K562 (cell line): ENCODE data around the gene UBXN11. TPM values are rescaled to one million over a fixed set of nuclear protein-coding genes. Genes with fewer than 3 reads are reported as not detected.

ENCODE experiments used
- ARID3B ChIP-seq: fragments of 250-450 bp; sonication (Bioruptor Pico); IDR thresholded peaks from 2 replicates; pipeline ENCODE4 v1.4.0; 2020; ENCODE audit warnings: borderline replicate concordance
- ETS1 ChIP-seq: conservative IDR thresholded peaks from 2 replicates; pipeline ENCODE4 v1.6.1; 2011; ENCODE audit warnings: low read depth, mild to moderate bottlenecking, low read length; ENCODE audit not compliant: control insufficient read depth
- HES1 ChIP-seq: fragments of 450-650 bp; IDR thresholded peaks from 2 replicates; pipeline ENCODE4 v1.6.1; 2016; ENCODE audit warnings: low read depth, mild to moderate bottlenecking, moderate library complexity
- MAFG ChIP-seq: fragments of 450-650 bp; conservative IDR thresholded peaks from 2 replicates; pipeline ENCODE4 v1.6.1; 2016; ENCODE audit warnings: missing genetic modification characterization, missing compliant biosample characterization
- MGA ChIP-seq: fragments of 450-650 bp; IDR thresholded peaks from 2 replicates; pipeline ENCODE4 v1.6.1; 2016; ENCODE audit warnings: mild to moderate bottlenecking, moderate library complexity
- MXD1 ChIP-seq: fragments of 250-450 bp; sonication (Bioruptor Pico); IDR thresholded peaks from 2 replicates; pipeline ENCODE4 v1.8.0; 2021; ENCODE audit warnings: borderline replicate concordance, mild to moderate bottlenecking, moderate library complexity; ENCODE audit not compliant: poor library complexity, severe bottlenecking
- RBM25 ChIP-seq: fragments of 200-400 bp; formaldehyde crosslinking; IDR thresholded peaks from 2 replicates; pipeline ENCODE4 v1.6.1; 2018; ENCODE audit warnings: low read length, low read depth, moderate library complexity; ENCODE audit not compliant: severe bottlenecking
- RBM34 ChIP-seq: fragments of 200-400 bp; formaldehyde crosslinking; IDR thresholded peaks from 2 replicates; pipeline ENCODE4 v1.6.1; 2018; ENCODE audit warnings: low read length, borderline replicate concordance; ENCODE audit not compliant: insufficient read depth
- TBL1XR1 ChIP-seq, 2 experiments: IDR thresholded peaks; 2 replicates each; pipeline ENCODE4 v1.6.1; 2012; ENCODE audit warnings: improper control_type of control experiment in 2 of 2, low read length in 2 of 2, mild to moderate bottlenecking in 1 of 2
- TCF3 ChIP-seq: sonication (generic); formaldehyde crosslinking; IDR thresholded peaks from 2 replicates; pipeline ENCODE4 v1.4.0; 2020; ENCODE audit warnings: mild to moderate bottlenecking, missing genetic modification reagents
- ZNF24 ChIP-seq: fragments of 450-650 bp; IDR thresholded peaks from 2 replicates; pipeline ENCODE4 v1.6.1; 2016
- polyA plus RNA-seq, 8 experiments: library from polyadenylated mRNA; depleted of rRNA in 4 of 8; stranded (reverse) in 5 of 8; unstranded in 3 of 8; fragments of >200 nt; fragmentation: Nextera tagmentation in 2 of 8; fragmentation: Illumina TruSeq in 1 of 8; extraction: Ambion mirVana in 2 of 8; extraction: Trizol in 1 of 8; gene quantifications; 2 replicates each; pipeline versions ENCODE4 v1.2.1 to v1.2.3, GENCODE V29; 2011 to 2014; ENCODE audit warnings: inconsistent platforms in 1 of 8, missing spikeins in 1 of 8
- total RNA-seq, 7 experiments: library from RNA; depleted of rRNA in 6 of 7; stranded (reverse); fragments of >200 nt in 6 of 7; fragmentation: Illumina TruSeq in 2 of 7; extraction: Trizol in 2 of 7; gene quantifications; 2 replicates each; pipeline versions ENCODE4 v1.2.1 to v1.2.3, GENCODE V29; 2011 to 2021; ENCODE audit warnings: low replicate concordance in 1 of 7

The UBXN11 gene
- total and polyA plus RNA-seq, 9 of the 15 experiments (the other 6 are each of a cell fraction or from before 2014, with no cell fraction given): 0.48 to 34.3 (median 11.3) TPM

- TF ChIP-seq RBM25 (no peak), ARID3B (CRISPR knock-in tag) (no peak), HES1 (no peak), MAFG (tag) (no peak), ZNF24 (peak; percentile 86), TCF3 (CRISPR knock-in tag) (no peak), MGA (no peak), MXD1 (CRISPR knock-in tag) (no peak), TBL1XR1 (IDR thresholded peaks at IDR 0.05; ENCODE audit: low read length in 2 of 2) (peak in 1 of 2 experiments; percentile 29; a peak in 1 of 4 replicates), RBM34 (no peak), ETS1 (0 out of 2 replicates have a peak, but pooled peaks have one; percentile 4)
Observed at GRCh38 chr1:26321315-26322041, 15.0 kb upstream of the UBXN11 start (continued).
